ENCODE measurements around the gene IL23R.
"Not testable (repeated sequence)": the region's sequence is repeated elsewhere in the genome, so short reads cannot be mapped to it uniquely, and the experiment has no call there.

Gene IL23R, protein sequence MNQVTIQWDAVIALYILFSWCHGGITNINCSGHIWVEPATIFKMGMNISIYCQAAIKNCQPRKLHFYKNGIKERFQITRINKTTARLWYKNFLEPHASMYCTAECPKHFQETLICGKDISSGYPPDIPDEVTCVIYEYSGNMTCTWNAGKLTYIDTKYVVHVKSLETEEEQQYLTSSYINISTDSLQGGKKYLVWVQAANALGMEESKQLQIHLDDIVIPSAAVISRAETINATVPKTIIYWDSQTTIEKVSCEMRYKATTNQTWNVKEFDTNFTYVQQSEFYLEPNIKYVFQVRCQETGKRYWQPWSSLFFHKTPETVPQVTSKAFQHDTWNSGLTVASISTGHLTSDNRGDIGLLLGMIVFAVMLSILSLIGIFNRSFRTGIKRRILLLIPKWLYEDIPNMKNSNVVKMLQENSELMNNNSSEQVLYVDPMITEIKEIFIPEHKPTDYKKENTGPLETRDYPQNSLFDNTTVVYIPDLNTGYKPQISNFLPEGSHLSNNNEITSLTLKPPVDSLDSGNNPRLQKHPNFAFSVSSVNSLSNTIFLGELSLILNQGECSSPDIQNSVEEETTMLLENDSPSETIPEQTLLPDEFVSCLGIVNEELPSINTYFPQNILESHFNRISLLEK

DNA sequence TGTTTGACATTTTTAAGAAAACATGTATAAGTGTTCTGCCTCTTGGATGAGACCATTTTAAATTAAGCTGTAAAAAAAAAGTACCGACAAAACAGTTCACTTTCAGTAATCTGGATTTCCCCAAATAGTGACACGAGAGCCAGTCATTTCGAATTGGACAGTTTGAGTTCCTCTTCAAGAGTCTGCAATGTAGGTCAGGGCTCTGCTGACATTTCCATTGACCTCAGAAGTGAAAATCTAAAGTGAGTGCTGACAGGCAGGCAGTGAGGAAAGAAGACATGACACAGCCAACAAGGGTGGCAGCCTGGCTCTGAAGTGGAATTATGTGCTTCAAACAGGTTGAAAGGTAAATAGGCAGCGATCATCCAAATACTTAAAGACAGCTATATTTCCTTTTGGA, at the start of gene IL23R:
Gene IL23R (plus strand): TSS at position 259 of the 400 bp plus-strand sequence. CDS start 1,667 bp downstream, outside the sequence.
- no peak for DNase-seq (ENCODE audit: low read depth in 2 of 2, low spot score in 1 of 2)

DNA sequence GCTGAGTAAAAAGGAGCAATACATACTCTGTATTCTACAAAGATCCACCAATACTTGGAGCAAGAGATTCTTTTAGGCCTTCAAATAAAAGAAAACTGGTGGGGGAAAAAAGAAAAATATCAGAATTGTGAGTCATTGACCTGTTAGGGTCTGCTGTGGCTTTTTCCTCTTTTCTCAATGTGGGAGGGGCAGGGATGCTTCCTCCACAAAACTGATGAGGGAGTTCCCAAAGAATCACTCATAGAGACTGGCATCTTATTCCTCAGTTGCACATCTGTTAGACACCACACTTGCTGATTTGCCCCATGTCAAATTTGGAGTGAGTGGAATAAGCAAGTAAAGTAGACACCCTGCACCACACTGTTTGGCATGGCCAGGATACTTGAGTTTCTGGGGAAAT, 48.1 kb upstream of the IL23R start:
- DNase-seq (ENCODE audit: low read depth in 2 of 2, low spot score in 1 of 2), result no peak

DNA sequence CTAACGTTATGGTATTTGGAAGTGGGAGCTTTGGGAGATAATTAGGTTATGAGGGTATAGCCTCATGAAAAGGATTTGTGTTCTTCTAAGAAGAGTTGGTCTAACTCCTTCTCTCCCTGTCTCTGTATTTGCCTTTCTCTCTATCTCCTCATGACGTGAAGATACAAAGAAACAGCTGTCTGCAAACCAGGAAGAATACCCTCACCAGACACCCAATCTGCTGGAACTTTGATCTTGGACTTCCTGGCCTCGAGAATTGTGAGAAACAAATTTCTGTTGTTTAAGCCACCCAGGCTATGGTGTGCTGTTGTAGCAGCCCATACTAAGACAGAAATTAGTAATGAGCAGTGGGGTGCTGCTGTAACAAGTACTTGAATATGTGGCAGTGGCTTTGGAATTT, 47.6 kb upstream of the IL23R start:
- DNase-seq (ENCODE audit: low read depth in 2 of 2, low spot score in 1 of 2), result no peak

DNA sequence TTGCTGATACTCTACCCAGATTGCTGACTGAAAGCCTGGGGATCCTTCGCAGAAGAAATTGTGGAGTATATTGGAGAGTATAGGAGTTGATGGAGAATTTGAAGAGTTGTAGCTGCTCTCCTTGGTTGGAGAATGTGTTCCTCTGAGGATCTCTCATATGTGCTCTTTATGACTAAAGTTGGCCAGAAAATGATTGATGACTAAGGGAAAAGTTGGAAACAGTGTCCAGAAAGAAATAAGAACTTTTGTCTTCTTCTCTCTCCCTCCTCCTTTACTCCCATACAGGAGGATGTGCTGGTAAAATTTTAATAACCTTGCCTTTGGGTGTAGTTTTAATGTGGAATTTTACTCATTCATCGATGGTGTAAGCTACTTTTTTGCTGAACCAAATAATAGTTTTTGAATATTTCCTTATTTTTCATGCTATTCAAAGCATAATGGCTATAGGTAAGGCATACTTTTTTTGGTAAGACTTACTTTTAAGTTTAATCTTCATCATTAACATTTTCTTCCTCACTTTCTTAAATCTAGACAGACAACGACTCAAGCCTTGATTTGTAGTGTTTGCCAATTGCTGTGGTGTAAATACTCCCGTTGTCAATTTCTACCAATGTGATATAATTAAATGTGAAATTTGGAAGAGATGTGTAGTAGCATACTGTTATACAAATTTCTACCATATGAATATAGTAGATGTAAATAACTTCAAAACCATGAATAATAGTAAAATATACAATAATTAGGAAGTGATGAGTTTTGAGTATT, 45.2 kb upstream of the IL23R start:
- no peak for DNase-seq (ENCODE audit: low read depth in 2 of 2, low spot score in 1 of 2)

DNA sequence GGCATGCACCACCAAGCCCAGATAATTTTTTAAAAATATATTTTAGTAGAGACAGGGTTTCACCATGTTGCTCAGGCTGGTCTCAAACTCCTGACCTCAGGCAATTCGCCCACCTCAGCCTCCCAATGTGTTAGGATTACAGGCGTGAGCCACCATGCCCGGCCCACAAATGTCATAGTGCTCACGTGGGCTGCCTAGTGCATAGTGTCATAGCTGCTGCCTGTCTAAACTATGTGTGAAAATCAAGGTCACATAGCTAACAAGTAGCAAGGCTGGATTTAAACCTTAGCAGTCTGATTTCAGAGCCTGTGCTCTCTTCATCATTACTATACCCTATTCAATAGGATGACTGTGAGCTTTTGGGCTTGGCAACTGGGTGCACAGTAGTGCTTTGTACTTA, 41.8 kb upstream of the IL23R start:
- DNase-seq (ENCODE audit: low read depth in 2 of 2, low spot score in 1 of 2), result no peak

DNA sequence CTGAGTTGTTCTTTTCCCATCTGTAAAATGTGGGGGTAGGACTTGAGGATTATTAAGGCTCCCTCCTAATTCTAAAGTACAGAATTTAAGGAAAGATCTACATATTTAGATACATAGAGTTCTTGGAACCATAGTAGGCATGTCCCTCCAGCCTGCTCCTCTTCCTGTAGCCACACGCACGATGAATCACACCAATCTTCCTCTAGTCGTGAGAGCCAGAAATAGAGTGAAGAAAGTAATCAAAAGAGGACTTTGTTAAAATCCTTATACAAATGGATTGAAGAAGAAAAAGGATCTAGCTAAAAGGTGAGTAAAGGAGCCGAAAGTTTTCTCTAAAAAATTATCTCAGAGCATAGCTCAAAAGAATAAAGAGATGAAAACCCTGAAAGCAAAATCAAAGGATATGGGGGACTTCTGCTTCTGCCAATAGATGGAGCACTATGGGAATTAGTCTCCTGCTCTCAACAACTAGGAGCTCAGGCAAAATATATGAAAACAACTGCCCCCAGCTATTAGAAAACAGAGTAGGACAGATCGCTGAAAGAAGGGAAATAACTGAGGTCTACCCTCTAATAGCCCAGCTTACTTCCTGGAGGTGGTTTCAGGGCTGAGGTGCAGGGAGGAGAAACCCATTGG, 40.0 kb upstream of the IL23R start:
- DNase-seq (ENCODE audit: low read depth in 2 of 2, low spot score in 1 of 2), result no peak

DNA sequence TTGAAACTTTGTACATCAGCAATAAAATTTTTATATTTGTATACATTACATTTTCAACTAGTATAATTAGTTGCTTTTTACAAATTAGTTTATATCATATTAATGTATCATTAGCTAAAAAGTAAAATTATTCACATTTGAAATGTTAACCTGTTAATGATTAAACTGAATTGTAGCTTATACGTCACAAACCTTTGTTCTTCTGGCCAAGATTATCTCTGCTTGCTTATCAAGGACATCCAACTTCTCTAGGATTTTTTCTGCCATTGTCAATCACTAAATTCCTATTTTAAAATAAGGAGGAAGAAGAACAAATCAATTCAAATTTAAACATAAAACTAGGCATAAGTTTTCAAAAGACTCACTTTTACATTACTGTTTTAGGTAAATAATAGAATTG, 39.3 kb upstream of the IL23R start:
- DNase-seq (ENCODE audit: low read depth in 2 of 2, low spot score in 1 of 2), result no peak

DNA sequence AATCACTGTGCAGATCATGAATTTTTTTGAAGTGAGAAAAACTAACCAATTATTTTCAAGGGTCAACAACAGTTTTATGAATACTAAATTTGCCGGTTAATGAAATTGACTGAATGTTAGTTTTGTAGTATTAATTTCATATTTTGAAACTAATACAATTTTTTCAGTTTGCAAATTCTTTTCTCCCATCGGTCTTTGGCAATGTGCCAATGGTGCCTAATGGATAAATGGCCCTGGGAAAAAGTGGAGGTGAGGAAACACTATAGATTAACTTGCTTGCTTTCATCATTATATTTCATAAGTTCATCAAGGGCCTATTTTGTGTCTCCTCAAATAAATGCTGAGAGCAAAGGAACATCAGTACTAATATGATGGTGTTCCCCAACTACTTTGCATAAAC, 35.6 kb upstream of the IL23R start:
- DNase-seq (ENCODE audit: low read depth in 2 of 2, low spot score in 1 of 2), result no peak

DNA sequence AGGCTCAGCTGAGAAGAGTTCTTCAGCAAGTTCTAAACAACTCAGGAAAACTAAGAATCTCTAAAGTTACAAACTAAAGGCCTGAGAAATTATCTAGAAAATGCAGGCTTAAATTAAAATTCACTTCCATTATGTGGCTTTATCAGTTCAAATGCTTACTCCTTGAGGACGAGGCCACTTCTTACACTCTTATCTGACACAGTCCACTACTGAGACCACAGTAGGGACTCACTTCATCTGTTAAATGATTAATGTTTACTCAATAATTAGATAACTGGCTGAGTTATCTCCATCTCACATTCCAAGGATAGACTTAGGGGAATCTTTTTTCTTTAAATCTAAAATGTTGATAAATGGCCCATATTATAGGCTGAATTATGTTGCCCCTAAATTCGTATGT, 33.1 kb upstream of the IL23R start:
- DNase-seq (ENCODE audit: low read depth in 2 of 2, low spot score in 1 of 2), result no peak

DNA sequence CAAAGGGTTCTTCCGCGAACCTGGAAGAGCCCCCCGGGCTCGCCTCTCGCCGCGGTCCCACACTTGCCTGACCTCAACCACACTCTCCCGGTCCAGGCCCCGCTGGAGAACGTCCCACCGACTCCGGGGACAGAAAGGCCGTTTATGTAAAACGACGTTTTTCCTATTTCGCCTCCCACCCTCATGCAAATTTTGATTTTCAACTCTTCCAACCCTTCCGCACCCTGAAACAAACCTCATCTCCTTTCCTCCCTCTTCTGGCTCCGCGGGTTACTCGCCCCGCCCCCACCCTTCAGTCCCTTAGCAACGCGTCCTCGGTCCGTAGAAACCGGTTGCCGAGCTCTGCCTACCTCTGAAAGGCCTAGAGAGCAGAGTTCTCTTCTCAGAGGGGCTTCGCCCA, 31.6 kb upstream of the IL23R start, which contains the start of gene C1orf141:
Gene C1orf141 (minus strand): TSS at position 276 of the 400 bp plus-strand sequence. CDS start 7,730 bp downstream, outside the sequence.
- no peak for DNase-seq (ENCODE audit: low read depth in 2 of 2, low spot score in 1 of 2)

DNA sequence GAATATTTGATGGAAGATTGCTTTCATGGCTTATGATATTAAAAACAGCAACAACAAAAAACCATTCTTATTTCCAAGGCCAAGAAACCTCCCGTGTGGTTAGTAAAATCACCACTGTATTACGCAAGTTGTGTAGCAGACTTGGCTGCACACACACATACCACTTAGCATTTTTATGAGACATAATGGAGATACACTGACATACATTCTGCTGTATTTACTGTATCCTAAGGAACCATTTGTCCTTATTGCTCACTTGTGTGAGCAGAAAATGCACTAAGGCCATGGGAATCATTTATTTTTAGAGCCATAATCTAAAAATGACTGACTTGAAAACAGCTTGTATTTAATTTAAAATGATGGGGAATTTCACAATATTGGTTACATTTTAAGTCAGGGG, 30.9 kb upstream of the IL23R start:
- no peak for DNase-seq (ENCODE audit: low read depth in 2 of 2, low spot score in 1 of 2)

DNA sequence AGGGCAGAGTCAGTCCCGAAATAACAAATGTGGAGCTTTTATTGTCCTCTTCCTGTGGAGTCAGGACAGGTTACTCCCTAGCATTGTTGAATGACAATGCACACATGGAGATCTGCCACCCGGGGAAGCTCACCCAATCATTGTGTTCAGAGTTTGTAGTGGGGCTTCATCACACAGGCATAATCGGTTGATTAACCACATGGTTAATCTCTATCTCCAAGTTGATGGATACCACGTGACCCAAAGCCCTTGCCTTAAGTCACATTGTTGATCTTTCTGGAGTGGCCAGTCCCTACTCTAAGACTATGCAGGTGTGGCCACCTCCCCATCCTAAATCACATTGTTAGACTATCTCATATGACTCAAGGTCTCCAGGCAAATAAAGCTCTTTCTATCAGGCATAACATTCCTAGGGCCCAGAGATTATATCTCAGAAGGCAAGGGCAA, 28.9 kb upstream of the IL23R start:
- DNase-seq (ENCODE audit: low read depth in 2 of 2, low spot score in 1 of 2), result no peak

DNA sequence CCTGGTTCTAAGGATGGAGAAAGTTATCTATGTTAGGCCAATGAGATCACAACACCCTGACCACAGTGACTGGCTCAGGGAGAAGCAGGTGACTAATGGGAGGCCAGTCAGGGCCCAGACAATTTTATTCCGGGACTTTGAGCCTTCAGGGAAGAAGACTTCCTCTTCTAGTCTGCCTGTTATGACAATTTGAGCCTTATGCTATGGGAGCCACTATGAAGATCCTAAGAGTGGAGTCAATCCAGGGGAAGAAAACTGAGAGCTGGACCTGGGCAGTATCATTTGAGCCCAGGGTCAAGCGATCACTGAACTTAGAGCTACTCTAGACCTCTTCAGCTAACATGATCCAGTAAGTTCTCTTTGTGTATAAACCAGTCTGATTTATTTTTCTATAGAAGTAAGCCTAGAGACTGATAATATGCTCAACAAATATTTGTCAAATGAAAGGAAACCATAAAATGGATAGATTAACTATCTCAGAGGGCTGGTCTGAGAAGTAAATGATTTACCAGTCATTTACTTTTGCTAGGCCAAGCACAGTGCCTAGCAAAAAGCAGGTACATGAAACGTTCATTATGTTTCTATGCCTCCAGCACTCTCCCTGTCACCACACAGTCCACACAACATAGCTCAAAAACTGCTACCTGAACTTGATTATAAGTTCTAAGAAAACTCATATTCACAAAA, 27.3 kb upstream of the IL23R start:
- DNase-seq (ENCODE audit: low read depth in 2 of 2, low spot score in 1 of 2), result no peak

DNA sequence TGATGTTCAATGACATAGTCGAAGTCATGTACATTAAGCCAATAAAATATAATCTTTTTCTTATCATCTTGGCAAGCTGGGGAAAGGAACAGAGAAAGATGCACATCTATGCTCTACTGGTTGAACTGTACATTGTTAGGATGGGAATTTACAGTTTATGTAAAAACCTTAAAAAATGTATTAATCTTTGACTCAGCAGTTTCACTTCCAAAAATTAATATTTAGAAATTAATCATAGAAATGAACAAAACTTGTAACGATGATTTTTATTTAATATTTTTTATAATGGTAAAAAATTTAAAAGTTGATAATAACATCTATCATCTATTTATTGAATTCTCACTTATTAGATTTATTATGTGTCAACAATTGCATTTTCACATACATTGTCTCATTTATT, 25.8 kb upstream of the IL23R start:
- DNase-seq (ENCODE audit: low read depth in 2 of 2, low spot score in 1 of 2), result no peak

DNA sequence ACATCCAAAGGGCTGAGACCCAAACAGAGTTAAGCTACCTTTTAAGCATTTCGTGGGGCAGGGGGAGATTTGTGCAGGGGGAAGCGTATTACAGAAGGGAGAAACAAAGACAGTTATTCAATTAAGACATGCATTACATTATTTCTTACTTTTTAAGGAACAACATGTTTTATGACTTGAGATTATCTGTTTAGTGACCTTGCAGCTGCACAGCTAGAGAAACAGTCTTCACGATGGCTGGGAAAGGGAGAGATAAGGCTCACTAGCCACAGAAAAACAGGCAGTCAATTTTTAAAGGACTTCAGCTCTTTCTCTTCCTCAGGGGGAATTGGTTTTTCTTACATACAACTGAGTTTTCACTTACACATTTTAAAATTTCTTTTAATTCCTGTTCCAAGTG, 24.4 kb upstream of the IL23R start:
- DNase-seq (ENCODE audit: low read depth in 2 of 2, low spot score in 1 of 2), result not testable (repeated sequence)

DNA sequence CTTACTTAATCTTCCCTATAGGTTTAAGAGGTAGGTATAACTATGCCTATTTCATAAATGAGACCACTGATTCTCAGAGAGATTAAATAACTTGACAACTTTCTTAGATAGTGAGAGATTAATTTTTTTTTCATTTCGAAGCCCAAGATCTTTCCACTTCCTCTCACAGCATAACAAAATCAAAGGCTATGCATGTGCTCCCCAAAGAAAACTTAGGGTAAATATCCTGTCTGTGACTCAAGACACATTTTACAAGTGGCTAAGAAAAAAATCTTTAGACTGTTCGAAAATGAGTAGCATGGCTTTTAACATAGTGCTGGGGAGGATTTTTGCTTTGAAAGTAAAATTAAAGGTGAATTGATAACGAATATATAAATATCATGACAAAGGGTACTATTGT, 23.3 kb upstream of the IL23R start:
- no peak for DNase-seq (ENCODE audit: low read depth in 2 of 2, low spot score in 1 of 2)

DNA sequence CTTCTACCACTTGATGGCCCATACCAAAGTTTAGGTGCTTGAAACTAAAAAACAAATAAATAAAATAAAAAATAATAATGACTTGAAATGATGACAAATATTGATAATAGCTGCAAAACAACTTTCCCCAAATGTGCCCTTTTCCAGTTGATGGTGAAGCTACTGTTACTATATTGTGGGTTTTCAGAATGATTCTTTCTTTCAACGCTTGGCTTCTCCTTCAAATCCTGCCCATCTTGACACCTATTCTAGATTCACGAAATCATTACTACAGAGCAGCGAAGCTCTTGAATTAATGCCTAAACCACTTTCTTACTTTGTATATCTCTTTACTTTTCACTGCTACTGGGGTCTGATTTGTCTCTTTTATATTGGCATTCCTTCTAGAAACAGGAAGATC, 22.3 kb upstream of the IL23R start:
- no peak for DNase-seq (ENCODE audit: low read depth in 2 of 2, low spot score in 1 of 2)

DNA sequence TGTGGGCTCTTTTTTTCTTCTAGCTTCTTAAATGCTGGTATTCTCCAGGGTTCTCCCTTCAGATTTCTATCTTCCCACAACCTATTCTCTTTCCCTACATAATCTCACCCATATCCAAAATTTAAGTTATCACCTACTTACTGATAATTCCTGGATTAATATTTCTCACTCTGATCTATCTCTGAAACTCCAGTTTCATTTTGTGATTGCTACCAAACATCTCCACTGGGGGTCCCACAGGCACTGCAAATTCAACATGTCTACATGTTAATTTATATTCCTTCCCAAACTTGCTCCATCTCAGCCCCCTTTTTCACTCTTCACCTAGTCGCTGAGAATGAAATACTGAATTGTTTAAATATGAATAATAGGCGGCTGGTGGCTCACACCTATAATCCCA, 21.6 kb upstream of the IL23R start:
- no peak for DNase-seq (ENCODE audit: low read depth in 2 of 2, low spot score in 1 of 2)

DNA sequence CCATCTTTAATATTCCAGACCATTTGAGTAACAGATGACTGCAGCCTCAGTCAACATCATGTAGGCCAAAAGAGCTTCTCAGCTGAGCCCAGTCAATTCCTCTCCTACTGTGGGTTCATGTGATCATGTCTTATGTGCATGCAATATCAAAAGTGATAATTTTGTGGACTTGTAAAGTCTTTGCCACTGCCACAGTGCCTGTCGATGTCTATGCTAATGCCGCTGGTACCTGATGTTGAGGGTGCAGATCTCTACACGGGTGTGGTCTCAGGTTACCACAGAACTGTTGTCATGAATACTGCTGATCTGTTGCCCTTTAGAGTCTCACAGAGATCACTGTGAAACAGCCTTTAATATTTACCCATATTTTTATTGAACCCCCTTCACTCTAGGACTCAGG, 20.2 kb upstream of the IL23R start:
- DNase-seq (ENCODE audit: low read depth in 2 of 2, low spot score in 1 of 2), result no peak

DNA sequence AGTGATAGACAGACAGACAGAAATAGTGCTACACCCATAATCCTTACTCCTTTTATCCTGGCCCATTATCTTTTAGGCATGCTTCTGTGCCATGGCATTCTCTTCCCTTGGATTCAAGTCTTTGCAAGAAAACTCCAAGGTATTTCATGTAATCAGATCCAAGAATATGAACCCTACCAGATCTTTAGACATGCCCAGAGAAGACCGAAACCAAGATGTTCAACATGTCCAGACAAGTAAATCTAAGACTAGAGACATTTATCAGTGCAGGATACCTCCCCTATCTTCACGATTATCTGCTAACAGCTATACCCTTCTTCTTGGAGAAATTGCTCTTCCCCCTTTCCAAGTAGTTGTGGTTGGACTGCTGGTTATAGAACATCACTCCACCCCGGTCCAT, 19.7 kb upstream of the IL23R start:
- DNase-seq (ENCODE audit: low read depth in 2 of 2, low spot score in 1 of 2), result no peak

DNA sequence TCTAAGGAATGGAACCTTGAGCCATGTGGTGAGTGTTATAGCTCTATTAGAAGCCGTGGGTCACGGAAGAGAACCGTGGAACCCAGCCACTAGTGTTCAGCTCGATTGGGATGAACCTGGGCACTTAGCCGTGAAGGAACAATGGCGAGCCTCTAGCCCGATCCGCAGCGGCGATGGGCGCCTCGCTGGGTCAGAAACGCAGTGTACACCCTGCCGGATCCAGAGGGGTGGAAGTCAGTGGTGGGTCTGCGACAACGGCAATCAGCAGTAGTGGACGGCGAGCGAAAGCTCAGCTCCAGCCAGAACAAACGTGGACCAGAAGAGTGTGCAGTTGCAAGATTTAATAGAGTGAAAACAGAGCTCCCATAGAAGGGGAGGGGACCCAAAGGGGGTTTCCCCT, 18.3 kb upstream of the IL23R start:
- not testable (repeated sequence) for DNase-seq (ENCODE audit: low read depth in 2 of 2, low spot score in 1 of 2)
